H1 (cell line): ENCODE data around the gene KCNQ1. TPM values are rescaled to one million over a fixed set of nuclear protein-coding genes. Genes with fewer than 3 reads are reported as not detected.

Experiments used
- ATF2 ChIP-seq: IDR thresholded peaks from 2 replicates; pipeline ENCODE4 v1.6.1; 2012; ENCODE audit warnings: low read length, inconsistent platforms
- CHD7 ChIP-seq: fragments of 300-600 bp; sonication (generic); IDR thresholded peaks from 2 replicates; pipeline ENCODE4 v1.7.1; 2012; ENCODE audit warnings: low read length, moderate library complexity, mild to moderate bottlenecking, inconsistent platforms; ENCODE audit not compliant: insufficient replicate concordance
- EP300 ChIP-seq, 2 experiments: IDR thresholded peaks; 1 replicate in 1 of 2; 2 replicates in 1 of 2; pipeline ENCODE4 v1.6.1; 2011 to 2012; ENCODE audit warnings: low read depth in 2 of 2, low read length in 2 of 2, mild to moderate bottlenecking in 2 of 2, borderline replicate concordance in 1 of 2, inconsistent platforms in 1 of 2, moderate library complexity in 1 of 2
- MAFK ChIP-seq: IDR thresholded peaks from 2 replicates; pipeline ENCODE4 v1.6.1; 2012; ENCODE audit warnings: low read depth, mild to moderate bottlenecking, improper control_type of control experiment, low read length
- NANOG ChIP-seq: IDR thresholded peaks from 2 replicates; pipeline ENCODE4 v1.6.1; 2011; ENCODE audit warnings: low read length, low read depth, mild to moderate bottlenecking, inconsistent platforms; ENCODE audit not compliant: insufficient read depth, poor library complexity, severe bottlenecking
- POLR2AphosphoS5 ChIP-seq: IDR thresholded peaks from 2 replicates; pipeline ENCODE4 v1.6.1; 2011; ENCODE audit warnings: low read depth, low read length
- RNF2 ChIP-seq: fragments of 200-900, 300-1000 bp; sonication (generic); IDR thresholded peaks from 2 replicates; pipeline ENCODE4 v1.7.1; 2016; ENCODE audit warnings: borderline replicate concordance, low read depth, mild to moderate bottlenecking, antibody characterized with exemption, low read length; ENCODE audit not compliant: poor library complexity, severe bottlenecking; ENCODE audit errors: missing control alignments
- polyA plus RNA-seq, 7 experiments: library from polyadenylated mRNA; depleted of rRNA in 3 of 7; stranded (reverse) in 5 of 7; unstranded in 2 of 7; fragments of >200 nt in 5 of 7; fragments of 200-250 nt in 2 of 7; gene quantifications; 1 replicate in 5 of 7; 2 replicates in 1 of 7; 4 replicates in 1 of 7; pipeline versions ENCODE4 v1.2.1 to v1.2.3, GENCODE V29; 2011 to 2013; ENCODE audit warnings: missing spikeins in 2 of 7, mixed read lengths in 2 of 7
- total RNA-seq: library from RNA; stranded (reverse); fragmentation: NEBNext Ultra II Directional; extraction: Animal tissue kit (Norgen Biotek cat#: 25700); gene quantifications from 2 replicates; pipeline ENCODE4 v1.2.1, GENCODE V29; 2021

The KCNQ1 gene
- total and polyA plus RNA-seq, 2 of the 8 experiments (the other 6 are each of a cell fraction or from before 2014, with no cell fraction given): 1.9 to 2.0 TPM

- TF ChIP-seq CHD7 (no peak), POLR2AphosphoS5 (no peak), MAFK (no peak), NANOG (no peak), RNF2 (no peak), EP300 (IDR thresholded peaks at IDR 0.05; ENCODE audit: borderline replicate concordance in 1 of 2, low read depth in 2 of 2, low read length in 2 of 2) (no peak), ATF2 (no peak)
Measured at GRCh38 chr11:2527621-2528291, 82.9 kb downstream of the KCNQ1 start (continued).
